Activated CD4-positive, CD25-positive, alpha-beta regulatory T cell treated with anti-CD3 and anti-CD28 coated beads, Interleukin-2, amount 50 U/mL, for 24 hours (primary cell): ENCODE results near the gene TMED8.
"Not testable (repeated sequence)": the region's sequence is repeated elsewhere in the genome, so short reads cannot be mapped to it uniquely, and the experiment has no call there.

Source experiments
- ATAC-seq, 2 donors: fragments of 150-1000 bp; cut with Tn5 transposase; one replicate each; pipeline ENCODE4 v1.10.0; 2021; ENCODE audit warnings: mild to moderate bottlenecking in 1 of 2, moderate library complexity in 1 of 2

The TMED8 gene

GRCh38 chr14:77320238-77320935 lies 56.5 kb downstream of the TMED8 start, which contains the start of gene POMT2:
POMT2 (minus strand) TSS chr14:77320883; CDS start chr14:77320681, 202 bp downstream.
- ATAC-seq, result peak; percentile 64 to 65

- no peak for ATAC-seq
Observed at GRCh38 chr14:77319422-77319821, 57.5 kb downstream of the TMED8 start.

GRCh38 chr14:77318756-77319155 lies 58.1 kb downstream of the TMED8 start:
- not testable (repeated sequence) for ATAC-seq

GRCh38 chr14:77318006-77318553 lies 58.8 kb downstream of the TMED8 start:
- ATAC-seq, result no peak

GRCh38 chr14:77316872-77317301 lies 60.0 kb downstream of the TMED8 start:
- ATAC-seq, result no peak

- ATAC-seq, result no peak
Observed at GRCh38 chr14:77316195-77316505, 60.7 kb downstream of the TMED8 start.

GRCh38 chr14:77314539-77315457 lies 62.1 kb downstream of the TMED8 start:
- ATAC-seq, result no peak

GRCh38 chr14:77314043-77314442 lies 62.9 kb downstream of the TMED8 start:
- ATAC-seq, result no peak

- ATAC-seq, result no peak
Observed at GRCh38 chr14:77313371-77313770, 63.5 kb downstream of the TMED8 start.

GRCh38 chr14:77311217-77311616 lies 65.7 kb downstream of the TMED8 start:
- ATAC-seq, result no peak

- no peak for ATAC-seq
Observed at GRCh38 chr14:77310026-77310425, 66.9 kb downstream of the TMED8 start.

GRCh38 chr14:77309131-77309530 lies 67.8 kb downstream of the TMED8 start:
- no peak for ATAC-seq

GRCh38 chr14:77306851-77307496 lies 69.9 kb downstream of the TMED8 start:
- no peak for ATAC-seq

GRCh38 chr14:77306416-77306815 lies 70.5 kb downstream of the TMED8 start:
- no peak for ATAC-seq

GRCh38 chr14:77305696-77306095 lies 71.2 kb downstream of the TMED8 start:
- ATAC-seq, result no peak

GRCh38 chr14:77303417-77304156 lies 73.3 kb downstream of the TMED8 start:
- ATAC-seq, result peak; percentile 78 to 80

GRCh38 chr14:77302926-77303325 lies 74.0 kb downstream of the TMED8 start:
- ATAC-seq, result peak; percentile 90 to 91

GRCh38 chr14:77301103-77301502 lies 75.8 kb downstream of the TMED8 start:
- ATAC-seq, result no peak

GRCh38 chr14:77299771-77300170 lies 77.1 kb downstream of the TMED8 start:
- no peak for ATAC-seq

- ATAC-seq, result no peak
Observed at GRCh38 chr14:77296906-77297305, 80.0 kb downstream of the TMED8 start.

- no peak for ATAC-seq
Observed at GRCh38 chr14:77296155-77296554, 80.7 kb downstream of the TMED8 start.

GRCh38 chr14:77290705-77291104 lies 86.2 kb downstream of the TMED8 start:
- ATAC-seq, result no peak
